Astrocyte (in vitro differentiated cells and primary cell): ENCODE results near the gene TIPRL.

Experiments used
- EZH2 ChIP-seq: IDR thresholded peaks from 2 replicates; pipeline ENCODE4 v1.6.1; 2012; ENCODE audit warnings: mild to moderate bottlenecking, low read length, inconsistent platforms; ENCODE audit not compliant: insufficient read depth
- TF ChIP-seq, protein P1 (sequence below): IDR thresholded peaks from 2 replicates; pipeline ENCODE4 v1.5.1; 2011; ENCODE audit warnings: low read depth, mild to moderate bottlenecking, inconsistent platforms, low read length, moderate library complexity; ENCODE audit not compliant: insufficient read depth

DNA sequence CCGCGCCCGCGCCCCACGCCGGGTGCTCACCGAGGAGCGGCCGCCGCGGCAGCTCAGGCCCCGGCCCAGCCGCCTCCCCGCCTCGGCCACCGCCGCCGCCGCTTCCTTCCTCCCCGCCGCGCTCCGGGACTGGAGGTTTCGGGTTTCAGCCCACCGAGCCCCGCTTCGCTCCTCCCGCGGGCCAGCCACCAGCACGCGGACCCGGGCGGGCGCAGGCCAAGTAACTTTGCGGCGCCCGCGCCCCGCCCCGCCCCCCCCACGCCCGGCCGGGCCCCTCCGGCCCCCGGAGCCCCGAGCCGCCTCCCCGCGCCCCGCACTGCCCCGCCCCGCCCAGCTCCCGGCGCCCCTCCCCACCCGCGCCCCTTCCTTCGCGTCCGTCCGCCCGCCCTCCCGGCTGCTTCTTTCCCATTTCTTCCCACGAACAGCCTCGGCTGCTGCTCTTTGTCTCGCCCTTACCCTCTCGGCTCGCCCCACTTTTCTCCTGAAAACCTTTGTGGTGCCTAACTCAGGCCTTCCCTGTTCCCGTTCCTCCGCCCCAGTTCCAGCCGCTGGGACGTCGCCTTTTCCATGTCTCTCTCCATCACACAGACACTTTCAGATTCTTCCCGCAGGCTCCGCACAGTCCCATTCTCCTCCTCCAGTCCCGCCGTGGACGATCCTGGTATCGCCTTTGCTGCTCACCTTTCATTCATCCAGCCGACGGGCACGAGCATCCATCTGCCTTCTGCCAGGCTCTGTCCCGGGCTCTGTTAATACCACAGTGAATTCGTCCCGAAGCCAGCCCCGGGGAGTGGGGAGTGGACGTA is 41.9 kb upstream of the TIPRL start, which contains the start of gene GPR161:
- TF ChIP-seq, protein P1, sequence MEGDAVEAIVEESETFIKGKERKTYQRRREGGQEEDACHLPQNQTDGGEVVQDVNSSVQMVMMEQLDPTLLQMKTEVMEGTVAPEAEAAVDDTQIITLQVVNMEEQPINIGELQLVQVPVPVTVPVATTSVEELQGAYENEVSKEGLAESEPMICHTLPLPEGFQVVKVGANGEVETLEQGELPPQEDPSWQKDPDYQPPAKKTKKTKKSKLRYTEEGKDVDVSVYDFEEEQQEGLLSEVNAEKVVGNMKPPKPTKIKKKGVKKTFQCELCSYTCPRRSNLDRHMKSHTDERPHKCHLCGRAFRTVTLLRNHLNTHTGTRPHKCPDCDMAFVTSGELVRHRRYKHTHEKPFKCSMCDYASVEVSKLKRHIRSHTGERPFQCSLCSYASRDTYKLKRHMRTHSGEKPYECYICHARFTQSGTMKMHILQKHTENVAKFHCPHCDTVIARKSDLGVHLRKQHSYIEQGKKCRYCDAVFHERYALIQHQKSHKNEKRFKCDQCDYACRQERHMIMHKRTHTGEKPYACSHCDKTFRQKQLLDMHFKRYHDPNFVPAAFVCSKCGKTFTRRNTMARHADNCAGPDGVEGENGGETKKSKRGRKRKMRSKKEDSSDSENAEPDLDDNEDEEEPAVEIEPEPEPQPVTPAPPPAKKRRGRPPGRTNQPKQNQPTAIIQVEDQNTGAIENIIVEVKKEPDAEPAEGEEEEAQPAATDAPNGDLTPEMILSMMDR: no peak
- TF ChIP-seq EZH2: no peak
